NCI-H1436 (cell line): ENCODE measurements around the gene AKAP13.
"Not testable (repeated sequence)": the region's sequence is repeated elsewhere in the genome, so short reads cannot be mapped to it uniquely, and the experiment has no call there.

Experiments
- DNase-seq: peaks from one replicate; lab custom pipeline; 2025; lab: John Stamatoyannopoulos, UW

The AKAP13 gene

GRCh38 chr15:85380217-85380811 is at the start of gene AKAP13:
AKAP13 (plus strand) TSS chr15:85380603; CDS start chr15:85485721, 105,118 bp downstream.
- DNase-seq: peak; percentile 95

GRCh38 chr15:85330901-85331588 is 49.4 kb upstream of the AKAP13 start:
- DNase-seq: peak; percentile 70

- DNase-seq: no peak
Measured at GRCh38 chr15:85331655-85332285, 48.6 kb upstream of the AKAP13 start.

- DNase-seq: no peak
Measured at GRCh38 chr15:85333132-85333831, 47.1 kb upstream of the AKAP13 start.

- no peak for DNase-seq
Measured at GRCh38 chr15:85334241-85334640, 46.2 kb upstream of the AKAP13 start.

- DNase-seq: no peak
Measured at GRCh38 chr15:85335193-85335942, 45.0 kb upstream of the AKAP13 start.

GRCh38 chr15:85336880-85337279 is 43.5 kb upstream of the AKAP13 start:
- no peak for DNase-seq

GRCh38 chr15:85337425-85338074 is 42.9 kb upstream of the AKAP13 start:
- DNase-seq: no peak

- no peak for DNase-seq
Measured at GRCh38 chr15:85340321-85340665, 40.1 kb upstream of the AKAP13 start.

- no peak for DNase-seq
Measured at GRCh38 chr15:85340852-85341251, 39.6 kb upstream of the AKAP13 start.

- not testable (repeated sequence) for DNase-seq
Measured at GRCh38 chr15:85342163-85342562, 38.2 kb upstream of the AKAP13 start.

GRCh38 chr15:85343443-85343842 is 37.0 kb upstream of the AKAP13 start:
- not testable (repeated sequence) for DNase-seq

- not testable (repeated sequence) for DNase-seq
Measured at GRCh38 chr15:85344241-85344640, 36.2 kb upstream of the AKAP13 start.

GRCh38 chr15:85344653-85345114 is 35.7 kb upstream of the AKAP13 start:
- DNase-seq: not testable (repeated sequence)

GRCh38 chr15:85345196-85345918 is 35.0 kb upstream of the AKAP13 start:
- not testable (repeated sequence) for DNase-seq

- not testable (repeated sequence) for DNase-seq
Measured at GRCh38 chr15:85346462-85347084, 33.8 kb upstream of the AKAP13 start.

GRCh38 chr15:85347264-85348047 is 32.9 kb upstream of the AKAP13 start:
- DNase-seq: not testable (repeated sequence)

- DNase-seq: not testable (repeated sequence)
Measured at GRCh38 chr15:85348048-85348766, 32.2 kb upstream of the AKAP13 start.

GRCh38 chr15:85349062-85349461 is 31.3 kb upstream of the AKAP13 start:
- DNase-seq: not testable (repeated sequence)
